ENCODE results near the gene EIF5B. TPM values are rescaled to one million over a fixed set of nuclear protein-coding genes. Genes with fewer than 3 reads are reported as not detected.

EIF5B gene
- total RNA-seq, 1 donor = 27.1 TPM

DNA sequence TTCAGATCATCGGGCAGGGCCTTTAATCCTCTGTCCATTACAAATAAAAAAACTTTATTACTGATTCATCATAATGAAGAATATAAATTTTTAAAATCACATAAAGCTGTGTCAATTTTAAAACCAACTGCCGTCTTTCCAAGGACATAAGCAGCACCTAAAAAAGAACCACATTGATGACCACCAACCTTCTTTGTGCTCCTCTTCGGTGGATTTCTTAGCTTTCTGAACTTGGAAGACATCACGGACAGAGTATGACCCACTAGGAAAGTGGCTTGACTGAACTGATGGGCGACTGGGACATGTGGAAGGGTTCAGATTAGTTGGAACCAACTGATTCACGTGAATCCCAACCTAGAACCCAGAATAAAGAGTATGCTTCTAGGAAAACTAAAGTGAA is 68.9 kb downstream of the EIF5B start:
- no peak overlapping the region for H3K4me3 ChIP-seq (ENCODE audit: low read depth, low read length)
- DNase-seq (ENCODE audit: low read depth) = no peak
- no peak for TF ChIP-seq CTCF (IDR thresholded peaks at IDR 0.05; ENCODE audit: insufficient read depth, low read length)

- TF ChIP-seq CTCF (IDR thresholded peaks at IDR 0.05; ENCODE audit: insufficient read depth, low read length) = no peak
- DNase-seq (ENCODE audit: low read depth) = no peak
- no peak overlapping the region for H3K4me3 ChIP-seq (ENCODE audit: low read depth, low read length)
Observed at GRCh38 chr2:99410276-99410675, 73.1 kb downstream of the EIF5B start.

GRCh38 chr2:99414566-99414965 is 77.4 kb downstream of the EIF5B start:
- TF ChIP-seq CTCF (IDR thresholded peaks at IDR 0.05; ENCODE audit: insufficient read depth, low read length) = no peak
- no peak overlapping the region for H3K4me3 ChIP-seq (ENCODE audit: low read depth, low read length)
- DNase-seq (ENCODE audit: low read depth) = no peak

- no peak for DNase-seq (ENCODE audit: low read depth)
- no peak overlapping the region for H3K4me3 ChIP-seq (ENCODE audit: low read depth, low read length)
- TF ChIP-seq CTCF (IDR thresholded peaks at IDR 0.05; ENCODE audit: insufficient read depth, low read length) = no peak
Observed at GRCh38 chr2:99417396-99417795, 80.2 kb downstream of the EIF5B start.

DNA sequence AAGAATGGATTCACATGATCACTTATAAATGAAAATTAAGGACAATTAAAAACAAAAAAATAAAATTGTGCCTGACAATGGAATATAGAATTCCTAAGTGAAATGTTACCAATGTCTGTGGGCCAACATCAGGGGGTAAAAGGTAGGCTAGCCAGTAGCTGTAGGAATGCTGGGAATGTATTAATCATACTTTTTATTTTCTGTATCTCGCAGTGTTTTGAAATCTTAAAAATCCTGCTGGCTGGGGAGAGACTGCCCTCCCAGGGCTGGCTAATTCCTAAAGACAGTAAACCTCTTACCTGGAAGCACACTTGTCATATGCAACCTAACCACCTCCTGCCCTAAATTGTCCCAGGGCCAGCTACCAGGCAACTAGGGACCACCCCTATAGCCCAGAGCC is 82.8 kb downstream of the EIF5B start:
- DNase-seq (ENCODE audit: low read depth) = peak; percentile 48
- no peak overlapping the region for H3K4me3 ChIP-seq (ENCODE audit: low read depth, low read length)
- no peak for TF ChIP-seq CTCF (IDR thresholded peaks at IDR 0.05; ENCODE audit: insufficient read depth, low read length)

DNA sequence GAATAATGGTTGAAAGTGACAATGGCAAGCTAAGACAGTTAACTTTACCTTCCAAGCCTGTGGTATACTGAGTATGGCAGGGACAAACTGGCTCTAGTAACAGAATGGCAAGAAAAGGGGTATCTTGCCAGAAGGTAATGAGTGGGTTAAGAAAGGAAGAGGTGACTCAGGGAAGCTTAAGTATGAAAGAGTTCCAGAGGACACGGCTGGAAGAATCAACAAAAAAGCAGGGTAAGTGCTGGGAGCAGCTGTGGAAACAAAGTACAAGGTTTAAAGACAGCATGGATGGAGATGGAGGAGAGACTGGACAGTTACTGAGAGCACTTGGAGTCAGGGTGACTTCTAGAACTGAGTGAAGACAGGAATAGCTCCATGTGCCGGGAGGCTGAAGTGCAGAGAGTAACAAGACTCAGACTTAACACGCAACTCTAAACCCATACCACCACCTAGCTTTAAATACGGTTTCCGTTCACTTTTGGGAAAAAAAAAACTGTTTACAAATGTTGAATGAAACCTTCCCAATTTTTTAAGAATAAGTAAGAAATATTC is 83.6 kb downstream of the EIF5B start:
- TF ChIP-seq CTCF (IDR thresholded peaks at IDR 0.05; ENCODE audit: insufficient read depth, low read length) = no peak
- DNase-seq (ENCODE audit: low read depth) = peak; percentile 44
- H3K4me3 ChIP-seq (ENCODE audit: low read depth, low read length) = no peak overlapping the region

- TF ChIP-seq CTCF (IDR thresholded peaks at IDR 0.05; ENCODE audit: insufficient read depth, low read length) = no peak
- no peak overlapping the region for H3K4me3 ChIP-seq (ENCODE audit: low read depth, low read length)
- DNase-seq (ENCODE audit: low read depth) = peak; percentile 41
Observed at GRCh38 chr2:99421469-99421868, 84.3 kb downstream of the EIF5B start.

All from fibroblast of the aortic adventitia (primary cell).